DND-41 (cell line): ENCODE measurements around the gene FAXDC2.

Source experiments
- ATAC-seq: fragments of 200-7000 bp; cut with Tn5 transposase; 3 replicates; pipeline ENCODE4 v1.9.1; 2021; ENCODE audit warnings: low read depth; ENCODE audit not compliant: insufficient read depth
- DNase-seq: peaks from one replicate; pipeline ENCODE4 v3.0.0-alpha.2; 2020
- H2AFZ ChIP-seq: 2 replicates; pipeline ENCODE4 v1.6.0; 2012; ENCODE audit warnings: low read depth, low read length
- H3K27ac ChIP-seq: 2 replicates; pipeline ENCODE4 v1.5.1; 2012; ENCODE audit warnings: low read length, inconsistent platforms
- H3K27me3 ChIP-seq: fragments of 200-600 bp; sonication (generic); 2 replicates; pipeline ENCODE4 v1.6.0; 2012; ENCODE audit warnings: low read length, mild to moderate bottlenecking, inconsistent platforms; ENCODE audit not compliant: insufficient read depth, poor library complexity
- H3K36me3 ChIP-seq: 2 replicates; pipeline ENCODE4 v1.5.1; 2012; ENCODE audit warnings: low read length, inconsistent platforms; ENCODE audit not compliant: insufficient read depth
- H3K4me1 ChIP-seq: 2 replicates; pipeline ENCODE4 v1.5.1; 2012; ENCODE audit warnings: mild to moderate bottlenecking, low read length; ENCODE audit not compliant: insufficient read depth
- H3K4me2 ChIP-seq: 2 replicates; pipeline ENCODE4 v1.6.0; 2012; ENCODE audit warnings: mild to moderate bottlenecking, moderate library complexity, low read length, inconsistent platforms; ENCODE audit not compliant: insufficient read depth
- H3K4me3 ChIP-seq, 2 experiments: fragments of 200-600 bp in 1 of 2; shearing (Covaris generic) in 1 of 2; 2 replicates each; pipeline ENCODE4 v1.5.1; 2012 to 2016; ENCODE audit warnings: inconsistent platforms in 2 of 2, low read length in 2 of 2, mild to moderate bottlenecking in 2 of 2, low read depth in 1 of 2, moderate library complexity in 1 of 2
- H3K79me2 ChIP-seq: 2 replicates; pipeline ENCODE4 v1.6.0; 2012; ENCODE audit warnings: low read length, inconsistent platforms; ENCODE audit not compliant: insufficient read depth
- H3K9ac ChIP-seq: 2 replicates; pipeline ENCODE4 v1.6.0; 2012; ENCODE audit warnings: low read depth, mild to moderate bottlenecking, inconsistent platforms, low read length, moderate library complexity
- H3K9me3 ChIP-seq: 2 replicates; pipeline ENCODE4 v1.5.1; 2012; ENCODE audit warnings: low read length, moderate library complexity, mild to moderate bottlenecking, inconsistent platforms; ENCODE audit not compliant: insufficient read depth, severe bottlenecking
- H4K20me1 ChIP-seq: 2 replicates; pipeline ENCODE4 v1.6.0; 2012; ENCODE audit warnings: low read length; ENCODE audit not compliant: insufficient read depth
- EZH2 ChIP-seq: IDR thresholded peaks from 3 replicates; pipeline ENCODE4 v1.6.1; 2012; ENCODE audit warnings: borderline replicate concordance, low read depth, mild to moderate bottlenecking, moderate library complexity, low read length, inconsistent platforms; ENCODE audit not compliant: severe bottlenecking
- TF ChIP-seq, protein P1 (sequence below): IDR thresholded peaks from 2 replicates; pipeline ENCODE4 v1.5.1; 2012; ENCODE audit warnings: borderline replicate concordance, low read length, moderate library complexity, mild to moderate bottlenecking; ENCODE audit not compliant: poor library complexity, severe bottlenecking; ENCODE audit errors: extremely low read depth

The FAXDC2 gene

DNA sequence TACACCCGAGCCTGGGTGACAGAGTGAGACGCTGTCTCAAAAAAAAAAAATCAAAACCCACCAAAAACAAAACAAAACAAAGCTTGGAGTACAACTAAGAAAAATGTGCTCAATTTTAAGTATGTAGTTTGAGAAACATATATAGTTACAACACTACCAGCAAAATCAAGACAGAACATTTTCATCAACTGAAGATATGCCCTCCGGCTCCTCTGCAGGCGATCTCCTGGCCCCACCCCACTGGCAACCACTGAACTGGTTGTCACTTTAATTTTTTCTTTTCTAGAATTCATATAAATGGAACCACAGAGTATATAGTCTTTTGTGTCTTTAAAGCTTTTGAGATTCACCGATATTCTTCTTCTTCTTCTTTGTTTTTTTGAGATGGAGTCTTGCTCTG lies 43.0 kb upstream of the FAXDC2 start:
- peaks cover 85% of the 10 kb centered on the region for H3K36me3 ChIP-seq
- no peaks in the 10 kb centered on the region for H3K9me3 ChIP-seq
- no peak overlapping the region for H2AFZ ChIP-seq
- H3K27me3 ChIP-seq, result no peaks in the 10 kb centered on the region
- H4K20me1 ChIP-seq, result no peaks in the 10 kb centered on the region
- H3K27ac ChIP-seq, result no peak overlapping the region
- H3K4me1 ChIP-seq, result no peaks in the 10 kb centered on the region
- DNase-seq (no peak), ATAC-seq (no peak)
- H3K4me2 ChIP-seq, result no peak overlapping the region
- no peak for TF ChIP-seq EZH2
- TF ChIP-seq, protein P1, sequence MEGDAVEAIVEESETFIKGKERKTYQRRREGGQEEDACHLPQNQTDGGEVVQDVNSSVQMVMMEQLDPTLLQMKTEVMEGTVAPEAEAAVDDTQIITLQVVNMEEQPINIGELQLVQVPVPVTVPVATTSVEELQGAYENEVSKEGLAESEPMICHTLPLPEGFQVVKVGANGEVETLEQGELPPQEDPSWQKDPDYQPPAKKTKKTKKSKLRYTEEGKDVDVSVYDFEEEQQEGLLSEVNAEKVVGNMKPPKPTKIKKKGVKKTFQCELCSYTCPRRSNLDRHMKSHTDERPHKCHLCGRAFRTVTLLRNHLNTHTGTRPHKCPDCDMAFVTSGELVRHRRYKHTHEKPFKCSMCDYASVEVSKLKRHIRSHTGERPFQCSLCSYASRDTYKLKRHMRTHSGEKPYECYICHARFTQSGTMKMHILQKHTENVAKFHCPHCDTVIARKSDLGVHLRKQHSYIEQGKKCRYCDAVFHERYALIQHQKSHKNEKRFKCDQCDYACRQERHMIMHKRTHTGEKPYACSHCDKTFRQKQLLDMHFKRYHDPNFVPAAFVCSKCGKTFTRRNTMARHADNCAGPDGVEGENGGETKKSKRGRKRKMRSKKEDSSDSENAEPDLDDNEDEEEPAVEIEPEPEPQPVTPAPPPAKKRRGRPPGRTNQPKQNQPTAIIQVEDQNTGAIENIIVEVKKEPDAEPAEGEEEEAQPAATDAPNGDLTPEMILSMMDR, result no peak
- no peak overlapping the region for H3K4me3 ChIP-seq
- H3K79me2 ChIP-seq, result no peaks in the 10 kb centered on the region
- H3K9ac ChIP-seq, result no peak overlapping the region

GRCh38 chr5:154892369-154892771 lies 42.0 kb upstream of the FAXDC2 start:
- no peak overlapping the region for H3K4me2 ChIP-seq
- H4K20me1 ChIP-seq, result no peaks in the 10 kb centered on the region
- no peaks in the 10 kb centered on the region for H3K79me2 ChIP-seq
- H2AFZ ChIP-seq, result no peak overlapping the region
- no peaks in the 10 kb centered on the region for H3K4me1 ChIP-seq
- H3K27me3 ChIP-seq, result no peaks in the 10 kb centered on the region
- no peaks in the 10 kb centered on the region for H3K9me3 ChIP-seq
- no peak overlapping the region for H3K27ac ChIP-seq
- no peak for TF ChIP-seq EZH2
- TF ChIP-seq, protein P1, result no peak
- ATAC-seq (no peak), DNase-seq (no peak)
- H3K9ac ChIP-seq, result no peak overlapping the region
- H3K4me3 ChIP-seq, result no peak overlapping the region
- peaks cover 85% of the 10 kb centered on the region for H3K36me3 ChIP-seq

- H3K9me3 ChIP-seq, result peaks cover 21% of the 10 kb centered on the region
- peaks cover 61% of the 10 kb centered on the region for H3K36me3 ChIP-seq
- H3K4me3 ChIP-seq, result no peak overlapping the region
- no peaks in the 10 kb centered on the region for H3K79me2 ChIP-seq
- H3K4me2 ChIP-seq, result no peak overlapping the region
- no peaks in the 10 kb centered on the region for H4K20me1 ChIP-seq
- H3K9ac ChIP-seq, result no peak overlapping the region
- no peak overlapping the region for H3K27ac ChIP-seq
- DNase-seq (no peak), ATAC-seq (no peak)
- no peaks in the 10 kb centered on the region for H3K4me1 ChIP-seq
- TF ChIP-seq EZH2, result no peak
- TF ChIP-seq, protein P1, result no peak
- H2AFZ ChIP-seq, result no peak overlapping the region
- no peaks in the 10 kb centered on the region for H3K27me3 ChIP-seq
These were observed 35.0 kb upstream of the FAXDC2 start for GRCh38 chr5:154885439-154885838.

- Histone ChIP-seq H3K79me2 (no peaks in the 10 kb centered on the region), H3K4me2 (no peak overlapping the region), H3K4me1 (no peaks in the 10 kb centered on the region), H3K9ac (no peak overlapping the region), H3K4me3 (no peak overlapping the region), H3K9me3 (peaks cover 21% of the 10 kb centered on the region), H3K27ac (no peak overlapping the region), H2AFZ (no peak overlapping the region), H3K27me3 (no peaks in the 10 kb centered on the region), H3K36me3 (peaks cover 52% of the 10 kb centered on the region), H4K20me1 (no peaks in the 10 kb centered on the region)
- DNase-seq, result no peak
- ATAC-seq, result no peak
- TF ChIP-seq, protein P1, result no peak
- no peak for TF ChIP-seq EZH2
These were observed 34.0 kb upstream of the FAXDC2 start for GRCh38 chr5:154884424-154884823.
